K562 (cell line): ENCODE data around the gene NR2F1. TPM values are rescaled to one million over a fixed set of nuclear protein-coding genes. Genes with fewer than 3 reads are reported as not detected.

Experiments
- ATAC-seq: fragments of 200-7000 bp; cut with Tn5 transposase; 3 replicates; pipeline ENCODE4 v1.9.1; 2020; ENCODE audit warnings: moderate library complexity
- BruUV-seq: library from RNA; stranded (reverse); fragments of 400-500 nt; replicated peaks from 2 replicates; lab custom pipeline; 2021; lab: Mats Ljungman, UMichigan
- CTCF ChIA-PET: fragments of 300-600 bp; formaldehyde crosslinking; extraction: SDS; loops from one replicate; lab custom pipeline; 2021; ENCODE audit warnings: low intra/inter-chr PET ratio; lab: Yijun Ruan, JAX
- POLR2A ChIA-PET: fragments of 300-600, 350-650 bp; sonication (Branson Sonifier 250); formaldehyde crosslinking; extraction: SDS; loops from one replicate; lab custom pipeline; 2021; ENCODE audit warnings: antibody characterized with exemption, inconsistent platforms; lab: Yijun Ruan, JAX
- DNase-seq, 4 experiments: peaks; one replicate each; pipeline versions ENCODE4 v3.0.0 to v3.0.0-alpha.2; 2011 to 2018; ENCODE audit warnings: low spot score in 3 of 4, mixed read lengths in 3 of 4; ENCODE audit errors: extremely low read depth in 1 of 4
- FAIRE-seq: peaks from 2 replicates; lab custom pipeline; 2011; peaks lifted over from hg19 to GRCh38; lab: Jason Lieb, UNC
- H2AFZ ChIP-seq: 2 replicates; pipeline ENCODE4 v1.6.0; 2011; ENCODE audit warnings: low read depth, low read length, control low read depth, inconsistent platforms
- H3K27ac ChIP-seq: fragments of 200-600 bp; 3 replicates; pipeline ENCODE4 v1.8.0; 2011; ENCODE audit warnings: low read depth, mild to moderate bottlenecking, control low read depth, inconsistent platforms, low read length, moderate library complexity, mixed read lengths; ENCODE audit errors: extremely low read depth
- H3K27me3 ChIP-seq, 2 experiments: fragments of 300-600 bp in 1 of 2; 2 replicates in 1 of 2; 3 replicates in 1 of 2; pipeline versions ENCODE4 v1.6.0 to v1.8.0; 2011; ENCODE audit warnings: inconsistent platforms in 2 of 2, low read length in 2 of 2, mild to moderate bottlenecking in 1 of 2, mixed read lengths in 1 of 2, moderate library complexity in 1 of 2; ENCODE audit not compliant: control insufficient read depth in 2 of 2, insufficient read depth in 2 of 2
- H3K36me3 ChIP-seq: fragments of 300-600 bp; 3 replicates; pipeline ENCODE4 v1.8.0; 2011; ENCODE audit warnings: mild to moderate bottlenecking, low read length, inconsistent platforms; ENCODE audit not compliant: control insufficient read depth, insufficient read depth
- H3K4me1 ChIP-seq, 2 experiments: fragments of 200-600 bp in 1 of 2; replicated peaks in 1 of 2; 2 replicates in 1 of 2; 3 replicates in 1 of 2; pipeline versions ENCODE4 v1.5.1 to v1.8.0; 2011; ENCODE audit warnings: inconsistent platforms in 2 of 2, low read length in 2 of 2, mild to moderate bottlenecking in 1 of 2, mixed read lengths in 1 of 2, moderate library complexity in 1 of 2; ENCODE audit not compliant: control insufficient read depth in 2 of 2, insufficient read depth in 2 of 2
- H3K4me2 ChIP-seq: 2 replicates; pipeline ENCODE4 v1.6.1; 2011; ENCODE audit warnings: low read length, control low read depth, inconsistent platforms, mixed read lengths; ENCODE audit not compliant: insufficient read depth
- H3K4me3 ChIP-seq: fragments of 200-600 bp; sonication (generic), shearing (Covaris generic); 2 replicates; pipeline ENCODE4 v1.5.1; 2016; ENCODE audit warnings: control low read depth, inconsistent platforms
- H3K79me2 ChIP-seq: fragments of 200-600 bp; 3 replicates; pipeline ENCODE4 v1.8.0; 2011; ENCODE audit warnings: low read length, inconsistent platforms; ENCODE audit not compliant: control insufficient read depth, insufficient read depth
- H3K9ac ChIP-seq, 2 experiments: 2 replicates each; pipeline versions ENCODE4 v1.6.0 to v1.6.1; 2011; ENCODE audit warnings: low read depth in 2 of 2, low read length in 2 of 2, control low read depth in 1 of 2, inconsistent platforms in 1 of 2, mild to moderate bottlenecking in 1 of 2, mixed read lengths in 1 of 2; ENCODE audit not compliant: insufficient read depth in 1 of 2
- H3K9me1 ChIP-seq: one replicate; pipeline ENCODE4 v1.6.0; 2011; ENCODE audit warnings: inconsistent platforms, mild to moderate bottlenecking, low read length, moderate library complexity; ENCODE audit not compliant: control insufficient read depth, insufficient read depth
- H3K9me3 ChIP-seq: replicated peaks from 2 replicates; pipeline ENCODE4 v1.5.1; 2011; ENCODE audit warnings: low read depth, low read length, inconsistent platforms; ENCODE audit not compliant: control insufficient read depth, insufficient read depth
- H4K20me1 ChIP-seq: replicated peaks from 2 replicates; pipeline ENCODE4 v1.6.1; 2011; ENCODE audit warnings: low read length, inconsistent platforms, mixed read lengths; ENCODE audit not compliant: control insufficient read depth, insufficient read depth
- ATF1 ChIP-seq, 2 experiments: fragments of 450-650 bp in 1 of 2; IDR thresholded peaks; 2 replicates each; pipeline ENCODE4 v1.6.1; 2016; ENCODE audit warnings: missing compliant biosample characterization in 1 of 2, missing genetic modification characterization in 1 of 2
- BRF1 ChIP-seq: IDR thresholded peaks from 3 replicates; pipeline ENCODE4 v1.6.1; 2011; ENCODE audit warnings: borderline replicate concordance, mild to moderate bottlenecking; ENCODE audit not compliant: insufficient read length; ENCODE audit errors: extremely low read depth
- CBFA2T3 ChIP-seq: fragments of 450-650 bp; IDR thresholded peaks from 2 replicates; pipeline ENCODE4 v1.6.1; 2017
- FOXP1 ChIP-seq: sonication (generic); formaldehyde crosslinking; IDR thresholded peaks from 2 replicates; pipeline ENCODE4 v1.8.0; 2022; ENCODE audit warnings: mild to moderate bottlenecking, missing genetic modification reagents
- HNRNPH1 ChIP-seq: fragments of 200-400 bp; formaldehyde crosslinking; optimal IDR thresholded peaks from 2 replicates; pipeline ENCODE3; 2017; ENCODE audit warnings: low read depth, mild to moderate bottlenecking, low read length, moderate library complexity
- POLR2G ChIP-seq: fragments of 200-400 bp; formaldehyde crosslinking; IDR thresholded peaks from 2 replicates; pipeline ENCODE4 v1.6.1; 2017; ENCODE audit warnings: low read depth, mild to moderate bottlenecking, antibody characterized with exemption, low read length, moderate library complexity
- TAL1 ChIP-seq: fragments of 450-650 bp; IDR thresholded peaks from 2 replicates; pipeline ENCODE4 v1.6.1; 2016; ENCODE audit warnings: mild to moderate bottlenecking
- TEAD2 ChIP-seq: fragments of 450-650 bp; IDR thresholded peaks from 2 replicates; pipeline ENCODE4 v1.6.1; 2016; ENCODE audit warnings: missing genetic modification characterization, control low read depth, missing compliant biosample characterization
- THAP12 ChIP-seq: fragments of 250-450 bp; sonication (Bioruptor Pico); IDR thresholded peaks from 2 replicates; pipeline ENCODE4 v1.9.0; 2021; ENCODE audit warnings: mild to moderate bottlenecking, inconsistent platforms
- ZNF445 ChIP-seq: fragments of 250-450 bp; sonication (Bioruptor Pico); IDR thresholded peaks from 2 replicates; pipeline ENCODE4 v1.4.0; 2020; ENCODE audit warnings: low read depth, mild to moderate bottlenecking, moderate library complexity
- WGBS: fragments of 100-300 bp; shearing (Covaris generic); methylation state at CpG from one replicate; pipeline ENCODE4 v1.1.6; 2016; ENCODE audit warnings: low coverage, mixed read lengths; ENCODE audit not compliant: insufficient coverage; ENCODE audit errors: missing lambda C conversion rate; 5-methylcytosine and 5-hydroxymethylcytosine counted together
- in situ Hi-C: fragments of 300-500 bp; cut with MboI; formaldehyde crosslinking; loops from 4 replicates; pipeline ENCODE4 v1.15.0; 2018; ENCODE audit warnings: inconsistent platforms, mixed read lengths
- intact Hi-C: fragments of 100-400 bp; cut with micrococcal nuclease; formaldehyde crosslinking; loops from 2 replicates; pipeline ENCODE4 v1.14.2; 2022
- polyA plus RNA-seq, 8 experiments: library from polyadenylated mRNA; depleted of rRNA in 4 of 8; stranded (reverse) in 5 of 8; unstranded in 3 of 8; fragments of >200 nt; fragmentation: Nextera tagmentation in 2 of 8; fragmentation: Illumina TruSeq in 1 of 8; extraction: Ambion mirVana in 2 of 8; extraction: Trizol in 1 of 8; gene quantifications; 2 replicates each; pipeline versions ENCODE4 v1.2.1 to v1.2.3, GENCODE V29; 2011 to 2014; ENCODE audit warnings: inconsistent platforms in 1 of 8, missing spikeins in 1 of 8
- total RNA-seq, 7 experiments: library from RNA; depleted of rRNA in 6 of 7; stranded (reverse); fragments of >200 nt in 6 of 7; fragmentation: Illumina TruSeq in 2 of 7; extraction: Trizol in 2 of 7; gene quantifications; 2 replicates each; pipeline versions ENCODE4 v1.2.1 to v1.2.3, GENCODE V29; 2011 to 2021; ENCODE audit warnings: low replicate concordance in 1 of 7
- TF ChIP-seq, protein P1 (sequence below): fragments of 250-450 bp; sonication (Bioruptor Pico); IDR thresholded peaks from 2 replicates; pipeline ENCODE4 v1.4.0; 2020; ENCODE audit warnings: mild to moderate bottlenecking, moderate library complexity

The NR2F1 gene
- total and polyA plus RNA-seq, 9 of the 15 experiments (the other 6 are each of a cell fraction or from before 2014, with no cell fraction given) = 0.18 TPM; not detected in 8

GRCh38 chr5:93569300-93570160 is 13.5 kb upstream of the NR2F1 start:
- Histone ChIP-seq H3K4me2 (no peak overlapping the region), H3K4me3 (no peak overlapping the region), H3K27ac (no peak overlapping the region), H3K9ac (no peak overlapping the region), H3K27me3 (peaks cover 0 to 30% of the 10 kb centered on the region in 2 experiments; a peak in 2 of 5 replicates), H3K9me3 (no peaks in the 10 kb centered on the region), H2AFZ (no peak overlapping the region), H3K36me3 (no peaks in the 10 kb centered on the region), H3K4me1 (no peaks in the 10 kb centered on the region; a peak in 1 of 5 replicates), H3K79me2 (no peaks in the 10 kb centered on the region), H4K20me1 (no peaks in the 10 kb centered on the region), H3K9me1 (no peaks in the 10 kb centered on the region)
- DNase-seq = no peak
- TF ChIP-seq POLR2G (no peak), THAP12 (CRISPR knock-in tag) (no peak), ATF1 (CRISPR knock-in tag; IDR thresholded peaks at IDR 0.05) (no peak), ATF1 (tag; IDR thresholded peaks at IDR 0.05) (no peak), BRF1 (no peak), HNRNPH1 (no peak), TAL1 (no peak), ZNF445 (CRISPR knock-in tag) (no peak), FOXP1 (CRISPR knock-in tag) (no peak), TEAD2 (tag) (no peak), CBFA2T3 (no peak)
- TF ChIP-seq, protein P1, sequence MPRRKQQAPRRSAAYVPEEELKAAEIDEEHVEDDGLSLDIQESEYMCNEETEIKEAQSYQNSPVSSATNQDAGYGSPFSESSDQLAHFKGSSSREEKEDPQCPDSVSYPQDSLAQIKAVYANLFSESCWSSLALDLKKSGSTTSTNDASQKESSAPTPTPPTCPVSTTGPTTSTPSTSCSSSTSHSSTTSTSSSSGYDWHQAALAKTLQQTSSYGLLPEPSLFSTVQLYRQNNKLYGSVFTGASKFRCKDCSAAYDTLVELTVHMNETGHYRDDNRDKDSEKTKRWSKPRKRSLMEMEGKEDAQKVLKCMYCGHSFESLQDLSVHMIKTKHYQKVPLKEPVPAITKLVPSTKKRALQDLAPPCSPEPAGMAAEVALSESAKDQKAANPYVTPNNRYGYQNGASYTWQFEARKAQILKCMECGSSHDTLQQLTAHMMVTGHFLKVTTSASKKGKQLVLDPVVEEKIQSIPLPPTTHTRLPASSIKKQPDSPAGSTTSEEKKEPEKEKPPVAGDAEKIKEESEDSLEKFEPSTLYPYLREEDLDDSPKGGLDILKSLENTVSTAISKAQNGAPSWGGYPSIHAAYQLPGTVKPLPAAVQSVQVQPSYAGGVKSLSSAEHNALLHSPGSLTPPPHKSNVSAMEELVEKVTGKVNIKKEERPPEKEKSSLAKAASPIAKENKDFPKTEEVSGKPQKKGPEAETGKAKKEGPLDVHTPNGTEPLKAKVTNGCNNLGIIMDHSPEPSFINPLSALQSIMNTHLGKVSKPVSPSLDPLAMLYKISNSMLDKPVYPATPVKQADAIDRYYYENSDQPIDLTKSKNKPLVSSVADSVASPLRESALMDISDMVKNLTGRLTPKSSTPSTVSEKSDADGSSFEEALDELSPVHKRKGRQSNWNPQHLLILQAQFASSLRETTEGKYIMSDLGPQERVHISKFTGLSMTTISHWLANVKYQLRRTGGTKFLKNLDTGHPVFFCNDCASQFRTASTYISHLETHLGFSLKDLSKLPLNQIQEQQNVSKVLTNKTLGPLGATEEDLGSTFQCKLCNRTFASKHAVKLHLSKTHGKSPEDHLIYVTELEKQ (CRISPR knock-in tag) = no peak
- no TSS peak for BruUV-seq
- ChIA-PET CTCF (no interaction called here), POLR2A (no interaction called here)
- in situ Hi-C loops (no loop called here), intact Hi-C loops (no loop called here)
- no peak for FAIRE-seq
- 0% methylated on average over 13 of the region's 13 CpGs for WGBS
- ATAC-seq = no peak
